ENCODE measurements around the gene PROX2. TPM values are rescaled to one million over a fixed set of nuclear protein-coding genes. Genes with fewer than 3 reads are reported as not detected.

PROX2 gene
- total RNA-seq, 1 donor from 2014 or later, result not detected

- H3K27ac Mint-ChIP-seq, result no peak overlapping the region
- H3K4me1 Mint-ChIP-seq (ENCODE audit: unreplicated experiment), result no peaks in the 10 kb centered on the region
- H3K27me3 Mint-ChIP-seq, result no peaks in the 10 kb centered on the region
- H3K4me3 Mint-ChIP-seq, result no peak overlapping the region
- no peak for DNase-seq (ENCODE audit: extremely low spot score, unreplicated experiment)
- TF ChIP-seq CTCF (conservative IDR thresholded peaks at IDR 0.05), result no peak
- no peaks in the 10 kb centered on the region for H3K9me3 Mint-ChIP-seq
- peaks cover 20% of the 10 kb centered on the region for H3K36me3 Mint-ChIP-seq
These were observed 17.7 kb upstream of the PROX2 start for GRCh38 chr14:74893614-74894091.

- no peak overlapping the region for H3K4me3 Mint-ChIP-seq
- no peak for DNase-seq (ENCODE audit: extremely low spot score, unreplicated experiment)
- TF ChIP-seq CTCF (conservative IDR thresholded peaks at IDR 0.05), result no peak
- H3K27ac Mint-ChIP-seq, result no peak overlapping the region
- H3K36me3 Mint-ChIP-seq, result peaks cover 18% of the 10 kb centered on the region
- peaks cover 6% of the 10 kb centered on the region for H3K4me1 Mint-ChIP-seq (ENCODE audit: unreplicated experiment)
- H3K9me3 Mint-ChIP-seq, result no peaks in the 10 kb centered on the region
- H3K27me3 Mint-ChIP-seq, result no peaks in the 10 kb centered on the region
These were observed 16.8 kb upstream of the PROX2 start for GRCh38 chr14:74892745-74893144.

GRCh38 chr14:74891870-74892269 lies 15.9 kb upstream of the PROX2 start:
- TF ChIP-seq CTCF (conservative IDR thresholded peaks at IDR 0.05), result no peak
- DNase-seq (ENCODE audit: extremely low spot score, unreplicated experiment), result no peak
- H3K36me3 Mint-ChIP-seq, result peaks cover 14% of the 10 kb centered on the region
- H3K27me3 Mint-ChIP-seq, result no peaks in the 10 kb centered on the region
- no peak overlapping the region for H3K27ac Mint-ChIP-seq
- H3K9me3 Mint-ChIP-seq, result no peaks in the 10 kb centered on the region
- no peak overlapping the region for H3K4me3 Mint-ChIP-seq
- H3K4me1 Mint-ChIP-seq (ENCODE audit: unreplicated experiment), result peaks cover 6% of the 10 kb centered on the region

GRCh38 chr14:74890262-74890661 lies 14.3 kb upstream of the PROX2 start:
- no peaks in the 10 kb centered on the region for H3K27me3 Mint-ChIP-seq
- no peak overlapping the region for H3K27ac Mint-ChIP-seq
- H3K4me1 Mint-ChIP-seq (ENCODE audit: unreplicated experiment), result peaks cover 19% of the 10 kb centered on the region
- peaks cover 12% of the 10 kb centered on the region for H3K36me3 Mint-ChIP-seq
- TF ChIP-seq CTCF (conservative IDR thresholded peaks at IDR 0.05), result no peak
- DNase-seq (ENCODE audit: extremely low spot score, unreplicated experiment), result no peak
- no peaks in the 10 kb centered on the region for H3K9me3 Mint-ChIP-seq
- H3K4me3 Mint-ChIP-seq, result no peak overlapping the region

- H3K9me3 Mint-ChIP-seq, result no peaks in the 10 kb centered on the region
- peaks cover 35% of the 10 kb centered on the region for H3K4me1 Mint-ChIP-seq (ENCODE audit: unreplicated experiment)
- DNase-seq (ENCODE audit: extremely low spot score, unreplicated experiment), result no peak
- H3K27me3 Mint-ChIP-seq, result no peaks in the 10 kb centered on the region
- TF ChIP-seq CTCF (conservative IDR thresholded peaks at IDR 0.05), result no peak
- H3K27ac Mint-ChIP-seq, result peak overlapping the region; percentile 29
- peaks cover 10% of the 10 kb centered on the region for H3K36me3 Mint-ChIP-seq
- no peak overlapping the region for H3K4me3 Mint-ChIP-seq
These were observed 12.5 kb upstream of the PROX2 start for GRCh38 chr14:74888164-74889158.

Measured in type B pancreatic cell (in vitro differentiated cells).